HepG2 (cell line): Measurements from ENCODE around the gene FNDC3B. TPM values are rescaled to one million over a fixed set of nuclear protein-coding genes. Genes with fewer than 3 reads are reported as not detected.

Experiments used
- ATF7 ChIP-seq, 2 experiments: fragments of 450-650 bp in 1 of 2; sonication (generic) in 1 of 2; formaldehyde crosslinking in 1 of 2; IDR thresholded peaks; 2 replicates each; pipeline versions ENCODE4 v1.4.0 to v1.6.1; 2016 to 2020; ENCODE audit warnings: antibody characterized with exemption in 1 of 2, mild to moderate bottlenecking in 1 of 2, missing genetic modification reagents in 1 of 2
- BCLAF1 ChIP-seq: fragments of 450-650 bp; IDR thresholded peaks from 2 replicates; pipeline ENCODE4 v1.6.1; 2017; ENCODE audit warnings: mild to moderate bottlenecking
- BRD4 ChIP-seq: sonication (generic); formaldehyde crosslinking; IDR thresholded peaks from 2 replicates; pipeline ENCODE4 v1.4.0; 2020; ENCODE audit warnings: missing genetic modification reagents
- BRF2 ChIP-seq: sonication (generic); formaldehyde crosslinking; IDR thresholded peaks from 2 replicates; pipeline ENCODE4 v1.8.1; 2022; ENCODE audit warnings: mild to moderate bottlenecking, missing genetic modification reagents
- CBX1 ChIP-seq: IDR thresholded peaks from one replicate; pipeline ENCODE4 v1.6.1; 2016; ENCODE audit warnings: antibody characterized with exemption, low read depth
- CENPT ChIP-seq: sonication (generic); formaldehyde crosslinking; IDR thresholded peaks from 2 replicates; pipeline ENCODE4 v1.8.0; 2022; ENCODE audit warnings: low read depth, mild to moderate bottlenecking, moderate library complexity, missing genetic modification reagents
- HIVEP1 ChIP-seq: sonication (generic); formaldehyde crosslinking; IDR thresholded peaks from 2 replicates; pipeline ENCODE4 v1.4.0; 2020; ENCODE audit warnings: mild to moderate bottlenecking, missing genetic modification reagents
- HNRNPL ChIP-seq: fragments of 200-400 bp; formaldehyde crosslinking; IDR thresholded peaks from 2 replicates; pipeline ENCODE4 v1.6.1; 2017; ENCODE audit warnings: mild to moderate bottlenecking, low read depth, low read length
- ISL2 ChIP-seq: sonication (generic); formaldehyde crosslinking; IDR thresholded peaks from 2 replicates; pipeline ENCODE4 v1.5.0; 2020; ENCODE audit warnings: missing genetic modification reagents
- KMT2A ChIP-seq: sonication (generic); formaldehyde crosslinking; IDR thresholded peaks from 2 replicates; pipeline ENCODE4 v1.4.0; 2020; ENCODE audit warnings: missing genetic modification reagents
- LRRFIP1 ChIP-seq: sonication (generic); formaldehyde crosslinking; conservative IDR thresholded peaks from 2 replicates; pipeline ENCODE4 v1.4.0; 2020; ENCODE audit warnings: missing genetic modification reagents
- NR2C2 ChIP-seq: sonication (generic); formaldehyde crosslinking; IDR thresholded peaks from 2 replicates; pipeline ENCODE4 v1.4.0; 2020; ENCODE audit warnings: missing genetic modification reagents, mild to moderate bottlenecking, moderate library complexity, borderline replicate concordance
- PCBP2 ChIP-seq: fragments of 200-400 bp; formaldehyde crosslinking; optimal IDR thresholded peaks from 2 replicates; pipeline ENCODE3; 2018; ENCODE audit warnings: low read length, low read depth; ENCODE audit not compliant: poor library complexity, severe bottlenecking
- PRMT3 ChIP-seq: sonication (generic); formaldehyde crosslinking; IDR thresholded peaks from 2 replicates; pipeline ENCODE4 v1.8.1; 2022; ENCODE audit warnings: low read depth, mild to moderate bottlenecking, moderate library complexity, missing genetic modification reagents, borderline replicate concordance
- SOX6 ChIP-seq, 2 experiments: fragments of 450-650 bp in 1 of 2; sonication (generic) in 1 of 2; formaldehyde crosslinking in 1 of 2; IDR thresholded peaks; 2 replicates each; pipeline versions ENCODE4 v1.4.0 to v1.6.1; 2017 to 2020; ENCODE audit warnings: antibody characterized with exemption in 1 of 2, mild to moderate bottlenecking in 1 of 2, missing genetic modification reagents in 1 of 2
- SP4 ChIP-seq: sonication (generic); formaldehyde crosslinking; IDR thresholded peaks from 2 replicates; pipeline ENCODE4 v1.8.1; 2023; ENCODE audit warnings: mild to moderate bottlenecking, missing genetic modification reagents
- THRA ChIP-seq: sonication (generic); formaldehyde crosslinking; IDR thresholded peaks from 2 replicates; pipeline ENCODE4 v1.4.0; 2020; ENCODE audit warnings: missing genetic modification reagents, borderline replicate concordance
- ZC3H13 ChIP-seq: sonication (generic); formaldehyde crosslinking; IDR thresholded peaks from 2 replicates; pipeline ENCODE4 v1.8.1; 2023; ENCODE audit warnings: mild to moderate bottlenecking, missing genetic modification reagents, moderate library complexity
- ZKSCAN5 ChIP-seq: sonication (generic); formaldehyde crosslinking; IDR thresholded peaks from 2 replicates; pipeline ENCODE4 v1.5.1; 2020; ENCODE audit warnings: mild to moderate bottlenecking, missing genetic modification reagents
- ZNF317 ChIP-seq: sonication (generic); formaldehyde crosslinking; IDR thresholded peaks from 2 replicates; pipeline ENCODE4 v1.5.0; 2020; ENCODE audit warnings: mild to moderate bottlenecking, missing genetic modification reagents
- ZNF337 ChIP-seq: sonication (generic); formaldehyde crosslinking; IDR thresholded peaks from 2 replicates; pipeline ENCODE4 v1.5.1; 2020; ENCODE audit warnings: missing genetic modification reagents, low read depth, mild to moderate bottlenecking, borderline replicate concordance
- ZNF446 ChIP-seq: sonication (generic); formaldehyde crosslinking; IDR thresholded peaks from 2 replicates; pipeline ENCODE4 v1.5.0; 2020; ENCODE audit warnings: mild to moderate bottlenecking, missing genetic modification reagents
- ZNF501 ChIP-seq: sonication (generic); formaldehyde crosslinking; IDR thresholded peaks from 2 replicates; pipeline ENCODE4 v1.5.1; 2020; ENCODE audit warnings: mild to moderate bottlenecking, moderate library complexity, missing genetic modification reagents
- polyA plus RNA-seq, 8 experiments: library from polyadenylated mRNA; depleted of rRNA in 3 of 8; stranded (reverse) in 7 of 8; unstranded in 1 of 8; fragments of >200 nt; fragmentation: Illumina TruSeq in 4 of 8; extraction: Trizol in 4 of 8; gene quantifications; 2 replicates each; pipeline versions ENCODE4 v1.2.1 to v1.2.3, GENCODE V29; 2011 to 2016; ENCODE audit warnings: low read depth in 4 of 8, missing spikeins in 1 of 8, mixed read lengths in 1 of 8; ENCODE audit not compliant: insufficient read depth in 1 of 8
- total RNA-seq, 5 experiments: library from RNA; depleted of rRNA; stranded (reverse); fragments of >200 nt; fragmentation: Illumina TruSeq; extraction: Trizol; gene quantifications; 2 replicates each; pipeline ENCODE4 v1.2.3, GENCODE V29; 2016; ENCODE audit warnings: low read depth in 1 of 5

Gene FNDC3B
- total and polyA plus RNA-seq, 2 of the 13 experiments (the other 11 are each of a cell fraction or from before 2014, with no cell fraction given) = 74.8 to 103 TPM

GRCh38 chr3:172096881-172097420 lies 57.6 kb downstream of the FNDC3B start (continued):
- TF ChIP-seq ZNF317 (CRISPR knock-in tag) (0 out of 2 replicates have a peak, but pooled peaks have one; percentile 46), THRA (peak; percentile 77; the same call in 1 of the 2 replicates), ZKSCAN5 (no peak), ATF7 (IDR thresholded peaks at IDR 0.05) (0 out of 2 replicates have a peak, but pooled peaks have one; percentile 11), ATF7 (CRISPR knock-in tag; IDR thresholded peaks at IDR 0.05) (no peak), SOX6 (IDR thresholded peaks at IDR 0.05) (no peak), SOX6 (CRISPR knock-in tag; IDR thresholded peaks at IDR 0.05) (peak; percentile 99), PRMT3 (CRISPR knock-in tag) (no peak), LRRFIP1 (no peak), NR2C2 (peak; percentile 44; the same call in 1 of the 2 replicates), HNRNPL (no peak), ZNF501 (CRISPR knock-in tag) (no peak), ISL2 (CRISPR knock-in tag) (peak; percentile 90), KMT2A (CRISPR knock-in tag) (peak; percentile 61; the same call in 1 of the 2 replicates), BCLAF1 (no peak), BRF2 (CRISPR knock-in tag) (no peak), CBX1 (no peak), ZNF446 (CRISPR knock-in tag) (no peak), CENPT (CRISPR knock-in tag) (no peak), BRD4 (no peak), ZC3H13 (CRISPR knock-in tag) (no peak), PCBP2 (no peak), HIVEP1 (no peak), SP4 (no peak), ZNF337 (CRISPR knock-in tag) (no peak)
